C1 segment of cervical spinal cord (tissue), 14 donors: Measurements from ENCODE around the gene PIAS1.
A peak's percentile ranks its signal among the peaks of the same experiment; 100 is the strongest.
"Not testable (repeated sequence)": the region's sequence is repeated elsewhere in the genome, so short reads cannot be mapped to it uniquely, and the experiment has no call there.

Source experiments
- DNase-seq, 14 donors: peaks; one replicate each; lab custom pipeline; 2025; lab: John Stamatoyannopoulos, UW

PIAS1 gene

DNA sequence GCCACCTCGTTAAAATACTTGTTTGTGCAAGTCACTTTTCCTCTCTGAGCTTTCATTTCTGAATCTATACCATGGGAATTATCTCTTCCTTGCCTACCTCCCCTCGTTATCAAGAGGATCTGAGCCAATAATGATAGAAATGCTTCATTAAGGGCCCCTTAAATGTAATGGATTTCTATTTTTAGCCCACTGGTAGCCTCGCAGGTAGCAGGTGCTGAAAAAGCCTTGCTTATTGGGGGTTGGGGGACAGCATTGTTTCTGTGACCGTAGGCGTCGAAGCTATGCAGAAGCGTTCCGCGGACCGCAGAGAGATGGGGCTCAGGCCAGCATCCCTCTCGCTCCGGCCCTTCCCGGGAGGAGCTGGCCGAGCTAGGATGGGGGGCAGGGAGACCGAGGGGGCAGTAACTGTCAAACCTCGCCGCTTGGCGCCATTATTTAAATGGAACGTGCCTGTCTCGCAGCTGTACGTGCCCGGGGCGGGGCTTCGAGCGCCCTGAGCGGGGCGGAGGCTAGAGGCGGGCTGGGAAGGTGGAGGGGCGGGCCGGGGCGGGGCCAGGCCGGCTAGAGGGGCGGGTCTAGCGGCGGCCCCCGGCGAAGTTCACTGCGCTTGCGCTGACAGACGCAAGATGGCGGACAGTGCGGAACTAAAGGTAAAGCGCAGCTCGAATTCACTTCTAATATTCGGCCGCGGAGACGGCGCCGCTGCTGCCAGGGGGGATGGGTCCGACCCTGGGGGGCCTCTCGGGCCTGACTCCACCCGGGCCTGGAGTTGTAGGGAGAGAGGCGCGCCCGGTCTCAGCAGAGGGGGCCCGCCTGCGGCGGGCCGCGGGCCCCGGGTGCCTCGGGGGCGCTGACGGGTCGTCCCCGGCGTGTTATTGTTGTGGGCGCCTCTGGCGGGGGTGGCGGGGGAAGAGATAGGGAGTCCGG, at the start of gene PIAS1:
PIAS1 (plus strand) TSS at position 615 of the 927 bp plus-strand sequence; CDS start at position 627, 12 bp downstream.
- DNase-seq, result peak; percentile 29 to 93 (median 87)

DNA sequence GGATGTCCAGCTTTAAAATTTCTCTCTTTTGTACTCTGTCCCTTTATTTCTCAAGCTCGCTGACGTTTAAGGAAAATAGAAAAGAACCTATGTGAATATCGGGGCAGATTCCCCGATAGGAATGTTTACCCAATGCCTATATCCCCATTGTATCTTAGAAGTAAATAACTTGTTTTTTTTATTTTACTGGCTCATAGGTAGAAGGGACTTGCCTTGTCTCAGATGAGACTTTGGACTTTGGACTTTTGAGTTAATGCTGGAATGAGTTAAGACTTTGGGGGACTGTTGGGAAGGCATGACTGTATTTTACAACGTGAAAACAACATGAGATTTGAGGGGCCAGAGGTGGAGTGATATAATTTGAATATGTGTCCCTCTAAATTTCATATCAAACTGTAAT, 46.5 kb upstream of the PIAS1 start:
- DNase-seq, result not testable (repeated sequence)

DNA sequence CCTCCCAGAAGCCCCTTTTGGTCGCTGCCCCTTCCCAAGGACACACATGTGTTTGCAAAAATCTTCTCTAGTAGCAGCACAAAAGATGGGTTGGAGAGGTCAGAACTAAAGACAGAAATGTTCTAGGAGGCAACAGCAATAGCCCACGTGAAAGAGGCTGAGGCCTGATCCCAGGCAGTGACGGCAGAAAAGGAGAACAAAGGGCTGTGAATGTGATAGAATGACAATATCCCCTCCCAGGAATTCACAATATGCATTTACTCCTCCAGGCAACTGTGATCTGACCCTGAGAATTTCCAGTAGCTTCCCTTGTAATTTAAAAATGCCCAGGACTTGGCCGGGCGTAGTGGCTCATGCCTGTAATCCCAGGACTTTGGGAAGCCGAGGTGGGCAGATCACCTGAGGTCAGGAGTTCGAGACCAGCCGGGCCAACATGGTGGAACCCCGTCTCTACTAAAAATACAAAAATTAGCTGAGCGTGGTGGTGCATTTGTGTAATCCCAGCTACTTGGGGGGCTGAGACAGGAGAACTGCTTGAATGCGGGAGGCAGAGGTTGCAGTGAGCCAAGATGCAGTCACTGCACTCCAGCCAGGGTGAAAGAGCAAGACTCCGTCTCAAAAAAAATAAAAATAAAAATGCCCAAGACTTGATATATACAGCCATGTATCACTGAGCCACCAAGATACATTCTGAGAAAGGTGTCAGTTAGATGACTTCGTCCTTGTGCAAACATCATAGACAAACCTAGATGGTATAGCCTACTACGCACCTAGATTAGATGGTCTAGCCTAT, 43.6 kb upstream of the PIAS1 start:
- DNase-seq, result no peak

DNA sequence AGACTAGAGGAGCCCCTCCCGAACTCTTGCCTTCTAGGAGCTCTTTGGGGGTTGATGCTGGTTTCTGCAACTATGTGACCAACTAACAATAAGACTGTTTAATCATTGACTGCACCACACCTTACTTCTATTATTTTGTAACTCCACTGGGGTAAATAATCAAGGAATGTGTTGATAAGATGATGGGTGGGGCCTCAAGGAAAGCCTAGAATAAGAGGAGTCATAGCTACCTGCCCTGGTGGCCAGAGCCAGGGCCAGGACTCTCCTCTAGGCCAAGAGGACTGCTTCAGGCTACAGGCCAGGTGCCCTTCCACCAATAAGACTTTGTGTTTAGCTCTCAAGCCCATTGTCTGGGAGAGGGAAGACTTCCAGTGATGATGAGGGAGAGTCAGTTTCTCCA, 41.2 kb upstream of the PIAS1 start:
- DNase-seq, result no peak

DNA sequence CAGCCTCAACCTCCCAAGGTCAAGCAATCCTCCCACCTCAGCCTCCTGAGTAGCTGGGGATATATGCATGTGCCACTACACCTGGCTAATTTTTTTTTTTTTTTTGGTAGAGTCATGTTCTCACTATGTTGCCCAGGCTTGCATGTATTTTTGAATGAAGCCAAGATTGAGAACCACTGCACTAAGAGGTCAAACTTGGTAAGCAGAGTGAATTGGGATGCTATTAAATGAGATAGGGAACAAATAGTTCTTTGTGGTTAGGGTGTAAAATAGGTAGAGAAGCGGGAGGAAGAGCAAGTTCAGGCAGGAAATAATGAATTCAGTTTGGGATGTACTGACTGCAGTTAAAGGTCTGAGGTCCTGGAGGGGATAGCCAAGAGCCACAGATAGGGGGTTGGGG, 39.9 kb upstream of the PIAS1 start:
- no peak for DNase-seq

DNA sequence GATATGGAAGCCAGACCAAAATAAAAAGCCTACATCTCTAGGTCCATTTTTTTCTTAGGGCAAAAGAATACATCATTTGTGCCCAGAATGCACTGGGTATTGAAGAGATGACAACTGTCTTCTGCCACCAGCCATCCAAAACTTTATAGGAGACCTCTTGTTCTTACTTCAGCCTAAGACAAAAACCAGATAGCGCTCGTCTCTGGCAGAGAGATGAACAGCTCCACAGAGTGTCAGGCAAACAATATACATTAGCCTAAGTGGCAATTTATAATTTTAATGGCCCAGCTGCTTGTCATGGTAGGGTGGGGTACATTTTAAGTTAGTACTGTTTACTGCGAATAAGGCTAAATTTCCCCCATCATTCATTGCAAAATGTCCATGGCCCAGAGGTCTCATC, 38.9 kb upstream of the PIAS1 start:
- no peak for DNase-seq

DNA sequence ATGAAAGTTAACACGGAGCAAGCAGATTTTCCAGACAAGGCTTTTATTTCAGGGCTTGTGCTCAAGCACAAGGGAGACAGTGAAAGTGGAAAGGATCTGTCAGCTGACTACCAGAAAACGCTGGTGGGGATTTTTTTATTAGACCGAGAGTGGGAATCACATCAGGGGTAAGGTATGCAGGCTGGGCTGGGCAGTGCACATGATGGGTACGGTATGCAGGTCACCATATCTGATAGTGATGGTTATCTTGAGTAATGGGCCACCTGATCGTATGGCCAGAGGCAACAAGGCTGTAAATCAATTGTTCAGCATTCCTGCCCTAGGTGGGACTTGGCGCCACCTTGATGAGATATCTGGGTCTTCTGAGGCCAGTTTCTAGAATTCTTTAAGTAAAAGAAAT, 36.9 kb upstream of the PIAS1 start:
- DNase-seq, result no peak

DNA sequence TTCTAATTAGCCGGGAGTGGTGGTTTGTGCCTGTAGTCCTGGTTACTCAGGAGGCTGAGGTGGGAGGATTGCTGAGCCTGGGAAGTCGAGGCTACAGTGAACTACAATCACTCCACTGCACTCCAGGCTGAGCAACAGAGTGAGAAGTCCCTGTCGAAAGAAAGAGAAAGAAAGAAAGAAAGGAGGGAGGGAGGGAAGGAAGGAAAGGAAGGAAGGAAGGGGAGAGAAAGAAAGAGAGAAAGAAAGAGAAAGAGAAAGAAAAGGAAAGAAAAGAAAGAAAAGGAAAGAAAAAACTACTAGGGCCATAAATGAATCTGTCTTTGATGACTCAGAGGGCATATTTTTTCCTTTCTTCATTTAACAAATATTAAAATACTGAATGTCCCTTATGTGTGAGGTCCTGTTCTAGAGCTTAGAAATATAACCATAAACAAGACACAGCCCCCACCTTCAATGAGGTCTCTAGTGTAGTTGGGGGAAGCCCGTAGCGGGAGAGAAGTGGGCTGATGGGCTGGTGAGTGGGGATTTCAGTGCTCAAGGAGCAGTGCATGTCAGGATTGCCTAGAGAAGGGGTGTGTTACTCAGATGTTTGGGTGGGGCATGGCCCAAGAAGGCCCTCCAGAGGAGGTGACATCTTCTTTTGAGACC, 35.2 kb upstream of the PIAS1 start:
- DNase-seq, result no peak

DNA sequence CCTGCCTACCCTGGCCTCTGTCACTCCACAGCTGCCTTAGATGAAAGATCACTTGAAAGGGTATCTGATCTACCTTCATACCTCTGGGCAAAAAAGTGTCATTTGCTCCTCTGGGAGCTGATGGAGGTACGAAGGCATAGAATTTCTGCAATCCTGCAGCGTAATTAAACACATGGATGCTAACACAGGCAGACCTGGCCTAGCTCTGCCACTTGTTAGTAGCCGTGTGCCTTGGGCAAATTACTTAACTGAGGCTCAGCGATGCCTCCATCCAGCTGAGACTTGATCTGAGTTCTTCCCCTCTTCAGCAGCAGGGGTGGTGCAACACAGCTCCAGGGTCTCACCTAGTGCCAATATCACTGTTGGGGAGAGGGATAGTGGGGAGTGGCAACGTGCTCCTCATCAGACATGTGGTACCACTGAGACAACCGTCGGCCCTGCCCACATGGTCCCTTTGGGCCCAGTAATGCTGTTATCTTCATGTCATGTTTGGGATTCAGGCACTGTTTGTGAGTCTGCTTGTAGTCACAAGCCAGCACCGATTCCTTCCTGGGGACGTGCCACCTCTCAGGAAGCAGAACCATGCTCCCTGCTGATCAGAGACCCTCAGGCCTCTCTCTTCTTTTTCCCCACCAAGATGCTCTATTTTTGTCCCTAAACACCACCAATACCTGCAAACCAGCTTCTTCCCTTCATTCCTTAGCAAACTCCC, 34.1 kb upstream of the PIAS1 start:
- DNase-seq, result no peak

DNA sequence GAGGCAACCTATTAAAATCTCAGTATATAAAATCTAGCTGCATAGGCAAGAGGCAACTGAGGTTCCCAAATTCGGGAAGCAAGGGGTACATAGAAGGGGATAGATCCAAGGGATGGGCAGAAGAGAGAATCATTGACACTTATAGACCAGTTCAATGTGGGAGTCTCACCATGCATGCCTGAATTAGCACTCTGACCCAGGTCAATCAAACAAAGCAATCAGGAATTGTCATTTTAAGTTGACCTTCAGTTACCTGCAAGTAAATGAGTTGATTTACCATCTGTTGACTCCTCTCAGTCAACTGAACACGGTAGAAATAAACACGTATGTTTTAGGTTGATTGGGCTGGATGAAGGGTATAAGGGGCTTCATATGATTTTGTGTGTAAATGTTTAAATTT, 33.4 kb upstream of the PIAS1 start:
- no peak for DNase-seq

DNA sequence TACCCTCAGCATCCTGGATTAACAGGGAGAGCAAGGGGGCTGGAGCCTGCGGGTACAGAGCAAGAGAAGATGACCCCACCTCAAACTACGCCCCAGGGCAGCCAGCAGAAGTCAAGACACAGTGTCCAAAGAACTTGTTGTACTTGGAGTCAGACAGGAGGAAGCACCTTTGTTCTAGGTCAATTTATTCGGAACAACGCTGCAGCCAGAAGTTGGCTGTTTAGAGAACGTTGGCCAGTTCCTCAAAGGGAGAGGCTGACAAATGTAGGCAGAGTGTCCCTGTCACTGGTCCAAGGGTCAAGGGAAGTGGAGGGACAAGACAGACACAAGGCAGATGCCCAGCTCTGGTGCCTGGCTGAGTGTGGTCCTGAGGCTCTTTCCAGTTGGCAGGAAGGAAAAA, 32.1 kb upstream of the PIAS1 start:
- peak in 6 of 14 donors; percentile 1 to 57 (median 8) for DNase-seq

DNA sequence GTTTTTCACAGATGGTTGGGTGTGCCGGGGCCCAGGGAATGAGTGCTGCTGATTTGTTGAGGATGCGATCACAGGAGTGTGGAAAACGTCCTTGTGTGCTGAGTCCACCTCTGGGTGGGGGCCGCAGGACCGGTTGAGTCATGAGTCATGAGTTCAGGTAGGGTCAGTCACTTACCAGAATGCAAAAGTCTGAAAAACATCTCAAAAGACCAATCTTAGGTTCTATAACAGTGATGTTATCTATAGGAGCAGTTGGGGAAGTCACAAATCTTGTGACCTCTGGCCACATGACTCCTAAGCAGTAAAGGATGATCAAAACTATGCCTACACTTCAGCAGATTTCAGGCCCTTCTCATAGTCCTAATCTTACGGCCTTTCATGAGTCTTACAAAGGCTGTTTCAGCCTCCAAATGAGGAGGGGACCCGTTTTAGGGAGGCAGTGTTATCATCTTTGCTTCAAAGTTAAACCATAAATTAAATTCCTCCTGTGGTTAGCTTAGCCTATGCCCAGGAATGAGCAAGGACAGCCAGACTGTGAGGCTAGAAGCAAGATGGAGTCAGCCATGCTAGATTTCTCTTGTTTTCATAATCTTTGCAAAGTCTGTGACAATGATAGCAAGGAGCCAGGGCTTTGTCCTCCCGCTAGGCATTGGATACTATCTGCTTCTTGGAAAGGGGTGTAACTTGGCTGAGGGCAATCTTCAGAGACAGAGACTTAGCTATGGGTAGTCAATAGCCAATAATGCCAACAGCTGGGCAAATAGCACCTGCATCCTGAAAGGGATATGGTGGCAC, 30.6 kb upstream of the PIAS1 start:
- DNase-seq, result no peak

DNA sequence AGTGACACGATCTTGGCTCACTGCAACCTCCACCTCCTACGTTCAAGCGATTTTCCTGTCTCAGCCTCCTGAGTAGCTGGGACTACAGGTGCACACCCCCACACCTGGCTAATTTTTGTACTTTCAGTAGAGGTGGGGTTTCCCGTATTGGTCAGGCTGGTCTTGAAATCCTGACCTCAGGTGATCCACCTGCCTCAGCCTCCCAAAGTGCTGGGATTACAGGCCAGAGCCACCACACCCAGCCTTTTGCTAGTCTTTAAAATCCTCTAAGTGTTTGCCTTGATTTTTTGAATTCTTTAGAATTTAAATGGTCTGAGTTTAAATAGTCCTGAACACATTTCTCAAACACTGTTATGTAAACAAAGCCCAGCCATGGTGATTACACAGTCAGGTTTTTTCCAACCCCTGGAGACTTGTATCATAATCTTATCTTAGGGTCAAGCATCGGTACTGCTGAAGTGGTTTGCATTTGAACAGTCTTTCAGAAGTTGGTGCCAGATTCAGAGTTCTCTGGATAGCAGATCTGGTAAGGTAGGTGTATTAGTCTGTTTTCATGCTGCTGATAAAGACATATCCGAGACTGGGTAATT, 28.2 kb upstream of the PIAS1 start:
- no peak for DNase-seq

DNA sequence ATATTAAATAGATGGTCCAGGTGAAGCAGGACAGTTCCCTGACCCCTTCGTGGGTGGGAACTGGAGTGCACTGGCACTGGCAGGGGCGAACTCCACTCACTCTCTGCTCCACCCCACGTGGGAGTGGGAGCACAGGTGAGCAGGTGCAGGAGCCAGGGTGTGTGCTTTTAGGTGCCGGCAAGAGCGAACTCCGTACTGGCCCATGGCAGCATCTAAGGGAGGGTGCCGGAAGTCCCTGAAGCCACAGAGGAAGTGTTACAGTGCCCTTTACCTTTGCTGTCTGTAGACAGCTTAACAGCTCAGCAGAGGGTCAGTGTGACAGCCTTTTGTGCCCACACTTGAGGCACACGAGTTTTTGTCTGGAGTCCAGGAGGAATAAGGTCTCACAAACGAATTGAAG, 26.7 kb upstream of the PIAS1 start:
- no peak for DNase-seq

DNA sequence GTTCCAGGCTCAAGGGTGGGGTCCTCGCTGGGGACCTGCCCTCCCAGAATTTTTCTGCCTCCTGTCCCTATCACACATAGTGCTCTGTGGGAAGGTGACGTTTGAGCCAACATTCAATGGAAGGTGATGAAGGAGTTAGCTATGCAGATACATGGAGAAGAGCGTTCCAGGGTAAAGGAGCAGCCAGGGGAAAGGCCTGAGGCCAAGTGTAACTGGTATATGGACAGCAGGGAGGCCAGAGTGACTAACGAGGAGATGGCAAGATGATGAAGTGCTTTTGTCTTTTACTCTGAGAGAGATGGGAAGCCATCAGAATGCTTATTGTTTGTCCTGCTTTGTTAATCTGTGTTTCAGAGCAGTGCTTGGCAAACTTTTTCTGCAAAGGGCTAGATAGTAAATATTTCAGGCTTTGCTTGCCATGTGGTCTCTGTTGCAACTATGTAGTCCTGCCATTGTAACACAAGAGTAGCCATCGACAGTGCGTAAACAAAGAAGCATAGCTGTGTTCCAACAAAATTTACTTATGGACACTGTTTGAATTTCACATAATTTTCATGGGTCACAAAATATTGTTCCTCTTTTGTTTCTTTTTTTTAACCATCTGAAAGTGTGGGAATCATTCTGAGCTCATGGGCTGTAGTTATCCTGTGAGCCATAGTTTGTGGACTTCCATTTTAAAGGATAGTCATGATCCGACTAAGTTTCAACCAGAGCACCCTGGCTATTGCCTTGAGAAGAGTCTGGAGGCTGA, 25.8 kb upstream of the PIAS1 start:
- DNase-seq, result no peak

DNA sequence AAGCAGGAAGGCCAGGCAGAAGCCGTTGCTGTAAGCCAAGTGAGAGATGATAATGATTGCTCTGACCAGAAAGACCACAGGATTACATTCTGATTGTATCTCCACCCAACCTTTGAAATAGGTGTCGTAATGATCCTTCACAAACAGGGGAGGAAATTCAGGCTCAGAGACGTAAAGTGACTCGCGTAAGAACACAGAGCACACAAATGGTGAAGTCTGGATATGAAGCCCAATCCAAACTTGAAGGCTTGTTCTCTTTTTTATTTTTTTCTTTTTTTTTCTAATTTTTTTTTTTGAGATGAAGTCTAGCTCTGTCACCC, 25.3 kb upstream of the PIAS1 start:
- DNase-seq, result no peak

DNA sequence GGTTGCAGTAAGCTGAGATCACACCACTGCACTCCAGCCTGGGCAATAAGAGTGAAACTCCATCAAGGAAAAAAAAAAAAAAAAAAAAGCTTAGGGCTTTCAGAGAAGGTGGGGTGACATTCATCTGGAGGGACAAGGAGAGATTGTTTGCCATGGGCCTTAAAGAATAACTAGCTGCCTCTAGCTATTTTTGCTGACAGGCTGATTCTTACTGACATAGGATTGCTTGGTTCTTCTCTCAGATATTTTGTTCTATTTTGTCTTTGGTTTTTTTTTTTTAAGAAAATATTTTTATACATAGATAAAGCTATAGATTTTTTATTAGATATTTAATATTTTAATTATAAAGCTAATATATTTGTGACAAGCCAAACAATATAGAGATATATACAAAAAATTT, 24.2 kb upstream of the PIAS1 start:
- no peak for DNase-seq

DNA sequence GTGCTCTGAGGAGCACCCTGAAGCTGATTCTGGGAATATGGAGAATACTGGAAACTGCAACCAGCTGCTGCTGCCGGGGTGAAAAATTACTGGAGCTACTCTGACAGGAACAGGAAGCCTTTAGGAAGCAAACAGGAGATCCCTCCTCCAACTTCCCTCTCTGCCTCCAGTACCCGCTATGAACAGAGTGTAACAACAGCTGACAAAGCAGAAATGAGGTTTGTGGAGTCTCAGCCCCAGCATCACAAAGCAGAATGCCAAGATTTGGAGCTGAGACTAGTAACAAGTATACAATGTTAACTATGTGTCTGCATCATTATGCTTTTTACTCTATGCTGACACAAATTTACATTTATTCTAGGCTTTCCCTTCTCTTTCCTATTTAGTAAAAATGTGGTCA, 22.7 kb upstream of the PIAS1 start:
- peak in 2 of 14 donors; percentile 1 to 5 for DNase-seq

DNA sequence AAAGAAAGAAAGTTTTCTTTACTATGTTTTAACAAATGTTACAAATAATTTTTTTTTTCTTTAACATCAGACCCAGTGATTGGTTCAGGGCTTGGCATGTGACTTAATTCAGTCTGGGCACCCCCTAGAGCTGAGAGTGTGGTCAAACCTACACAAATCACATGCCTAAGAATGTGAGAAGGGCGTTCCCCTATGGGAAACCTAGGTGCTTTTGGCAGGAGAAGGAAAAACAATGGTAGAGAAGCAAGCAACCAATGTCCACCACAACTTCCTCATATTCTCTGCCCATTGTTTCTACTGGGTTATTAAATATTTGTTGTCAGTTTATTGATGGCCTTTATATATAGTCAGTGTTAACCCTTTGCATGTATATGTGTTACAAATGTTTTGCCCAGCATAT, 21.4 kb upstream of the PIAS1 start:
- DNase-seq, result no peak

DNA sequence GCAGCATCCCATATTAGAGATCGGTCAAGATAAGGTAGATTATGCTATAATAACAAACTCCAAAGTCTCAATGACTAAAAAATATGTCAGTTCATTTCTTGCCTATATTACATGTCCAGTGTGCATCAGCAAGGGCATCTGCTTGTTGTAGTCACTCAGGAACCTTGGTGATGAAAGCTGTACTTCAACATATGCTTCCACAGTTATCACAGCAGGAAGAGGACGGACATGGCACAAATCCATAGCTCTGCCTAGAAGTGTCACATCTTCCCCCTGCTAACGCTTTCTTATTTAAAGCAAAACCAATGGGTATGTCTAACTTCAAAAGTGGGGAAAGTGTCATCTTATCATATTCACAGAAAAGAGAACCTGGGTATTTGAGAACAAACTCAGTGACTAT, 20.0 kb upstream of the PIAS1 start:
- DNase-seq, result peak in 1 of 14 donors; percentile 53
